Measurements from ENCODE around the gene TBC1D3D.
"Not testable (repeated sequence)": the region's sequence is repeated elsewhere in the genome, so short reads cannot be mapped to it uniquely, and the experiment has no call there.

TBC1D3D gene

DNA sequence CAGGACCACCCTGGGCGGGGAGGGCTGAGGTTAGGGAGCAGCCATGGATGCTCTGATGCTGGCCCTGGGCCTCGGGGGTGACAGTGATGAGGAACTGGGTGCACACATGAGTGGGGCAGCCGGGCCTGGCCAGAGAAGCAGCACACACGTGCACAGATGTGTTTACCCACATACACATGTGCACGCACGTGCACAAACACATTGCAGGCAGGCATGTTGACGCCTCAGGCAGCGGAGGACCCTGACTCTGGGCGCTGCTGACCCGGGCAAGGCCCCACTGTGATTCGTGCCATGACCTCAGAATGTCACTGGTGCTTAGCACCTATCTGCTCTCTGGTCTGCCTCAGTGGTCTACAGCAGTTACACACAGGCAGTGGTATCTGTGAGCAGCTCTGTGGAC is at the start of gene TBC1D3D:
TBC1D3D (plus strand) TSS at position 301 of the 400 bp plus-strand sequence. CDS start 1,585 bp downstream, outside the sequence.
- not testable (repeated sequence) for DNase-seq

GRCh38 chr17:37988960-37989359 is 14.8 kb upstream of the TBC1D3D start, which contains the start of gene TBC1D3L:
Gene TBC1D3L (minus strand): TSS chr17:37989060. CDS start chr17:37987520, 1,540 bp downstream.
- DNase-seq = not testable (repeated sequence)

Measured in fibroblast of upper back skin (primary cell).